T-cell (primary cell): ENCODE measurements around the gene IQCH. TPM values are rescaled to one million over a fixed set of nuclear protein-coding genes. Genes with fewer than 3 reads are reported as not detected.

ENCODE experiments used
- ATAC-seq, 4 experiments: fragments of 200-7000 bp in 3 of 4; fragments of 150-1000 bp in 1 of 4; cut with Tn5 transposase; replicated peaks in 1 of 4; 1 replicate in 3 of 4; 2 replicates in 1 of 4; pipeline ENCODE4 v1.10.0; 2021; ENCODE audit warnings: moderate library complexity in 3 of 4, mild to moderate bottlenecking in 2 of 4, moderate number of reproducible peaks in 1 of 4
- CTCF ChIA-PET, 2 donors: fragments of 300-600 bp; sonication (Branson Sonifier 250); formaldehyde crosslinking; loops; one replicate each; lab custom pipeline; 2022; ENCODE audit warnings: antibody characterized with exemption in 2 of 2; lab: Charles Lee
- POLR2A ChIA-PET, 2 donors: fragments of 300-600 bp; sonication (Branson Sonifier 250); formaldehyde crosslinking; loops; one replicate each; lab custom pipeline; 2022; ENCODE audit warnings: antibody characterized with exemption in 2 of 2; lab: Charles Lee
- DNase-seq, 35 experiments: peaks; one replicate each; pipeline versions ENCODE4 v3.0.0 to v3.0.0-alpha.2; 2013 to 2023
- H3K27ac ChIP-seq: one replicate; pipeline ENCODE4 v1.5.1; 2013; ENCODE audit warnings: low read length
- H3K27me3 ChIP-seq, 2 experiments: replicated peaks in 1 of 2; 1 replicate in 1 of 2; 2 replicates in 1 of 2; pipeline versions ENCODE4 v1.6.1 to v1.7.0; 2013; ENCODE audit warnings: low read length in 1 of 2, mixed read lengths in 1 of 2; ENCODE audit not compliant: control insufficient read depth in 2 of 2, insufficient read depth in 2 of 2; ENCODE audit errors: extremely low read depth in 1 of 2
- H3K36me3 ChIP-seq, 2 donors: 1 replicate in 1 of 2; 2 replicates in 1 of 2; pipeline versions ENCODE4 v1.6.1 to v1.7.0; 2013; ENCODE audit warnings: low read length in 1 of 2; ENCODE audit not compliant: control insufficient read depth in 2 of 2, insufficient read depth in 1 of 2; ENCODE audit errors: extremely low read depth in 1 of 2
- H3K4me1 ChIP-seq, 2 experiments: 1 replicate in 1 of 2; 2 replicates in 1 of 2; pipeline versions ENCODE4 v1.6.1 to v1.7.0; 2013; ENCODE audit warnings: low read length in 2 of 2, mixed read lengths in 1 of 2; ENCODE audit not compliant: insufficient read depth in 2 of 2, control insufficient read depth in 1 of 2; ENCODE audit errors: extremely low read depth in 1 of 2
- H3K4me3 ChIP-seq, 2 donors: 1 replicate in 1 of 2; 2 replicates in 1 of 2; pipeline versions ENCODE4 v1.5.1 to v1.7.0; 2013; ENCODE audit warnings: mild to moderate bottlenecking in 2 of 2, low read length in 1 of 2, moderate library complexity in 1 of 2; ENCODE audit not compliant: control insufficient read depth in 1 of 2; ENCODE audit errors: extremely low read depth in 1 of 2
- H3K9me3 ChIP-seq: 2 replicates; pipeline ENCODE4 v1.7.0; 2013
- H3K27ac Mint-ChIP-seq, 2 donors: one replicate each; pipeline ENCODE4 v1.8.0; 2020 to 2021; ENCODE audit warnings: mild to moderate bottlenecking in 2 of 2, mixed read lengths in 2 of 2
- H3K27me3 Mint-ChIP-seq, 2 donors: one replicate each; pipeline ENCODE4 v1.8.0; 2021 to 2022; ENCODE audit warnings: mixed read lengths in 2 of 2
- H3K36me3 Mint-ChIP-seq: one replicate; pipeline ENCODE4 v1.8.0; 2021; ENCODE audit warnings: mixed read lengths
- H3K4me1 Mint-ChIP-seq, 3 donors: one replicate each; pipeline ENCODE4 v1.8.0; 2020 to 2022; ENCODE audit warnings: mixed read lengths in 3 of 3, mild to moderate bottlenecking in 1 of 3
- H3K4me3 Mint-ChIP-seq, 3 donors: one replicate each; pipeline ENCODE4 v1.8.0; 2020 to 2022; ENCODE audit warnings: mild to moderate bottlenecking in 3 of 3, mixed read lengths in 3 of 3, moderate library complexity in 3 of 3
- H3K9me3 Mint-ChIP-seq, 3 donors: one replicate each; pipeline ENCODE4 v1.8.0; 2020 to 2022; ENCODE audit warnings: mixed read lengths in 3 of 3
- WGBS: methylation state at CpG from one replicate; pipeline ENCODE4 v1.1.5; 2013; ENCODE audit warnings: missing lambda C conversion rate; ENCODE audit not compliant: insufficient coverage; 5-methylcytosine and 5-hydroxymethylcytosine counted together
- total RNA-seq, 35 experiments: library from RNA in 6 of 35; stranded (reverse) in 6 of 35; fragments of 120-200 nt in 1 of 35; gene quantifications; one replicate each; pipeline versions ENCODE4 v1.2.1 to v1.2.4 and lab custom pipeline; 2013 to 2026

IQCH gene
- total RNA-seq, 5 donors from 2014 or later (not counting 1 experiment from before 2014, with no cell fraction given) = 0.43 to 2.6 (median 1.3) TPM

DNA sequence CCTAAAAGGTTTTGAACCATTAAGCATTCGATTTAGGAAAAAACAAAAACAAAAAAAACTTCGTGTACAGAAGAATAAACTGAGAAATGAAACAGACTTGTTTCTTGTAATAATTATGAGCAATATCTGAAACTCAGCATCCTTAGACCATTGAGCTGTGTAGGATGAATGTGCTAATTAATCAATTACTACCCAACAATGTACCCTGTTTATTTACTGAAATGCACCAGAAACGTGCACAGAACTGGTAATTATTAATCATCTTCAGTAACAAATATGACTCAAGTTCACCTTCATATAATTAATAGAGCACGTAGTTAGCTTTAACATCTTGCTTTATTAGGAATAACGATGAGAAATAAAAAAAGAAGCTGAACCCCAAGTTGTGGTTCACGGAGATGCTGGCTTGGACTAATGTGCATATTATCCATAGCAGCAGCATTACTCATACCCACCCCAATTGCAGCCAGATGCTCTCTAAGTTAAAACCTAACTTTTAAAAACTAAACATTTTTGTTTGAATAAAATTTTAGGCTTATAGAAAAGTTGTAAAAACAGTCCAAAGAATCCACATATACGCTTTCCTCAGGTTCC, 256.1 kb downstream of the IQCH start:
- Histone ChIP-seq H3K27ac (no peak overlapping the region), H3K9me3 (no peaks in the 10 kb centered on the region), H3K4me1 (no peaks in the 10 kb centered on the region), H3K27me3 (no peaks in the 10 kb centered on the region), H3K4me3 (no peak overlapping the region), H3K36me3 (no peaks in the 10 kb centered on the region)
- ATAC-seq (no peak), DNase-seq (no peak)
- no peaks in the 10 kb centered on the region for H3K4me1 Mint-ChIP-seq
- no peak overlapping the region for H3K4me3 Mint-ChIP-seq
- POLR2A ChIA-PET = interaction anchor here in 1 of 2 donors (0.5 kb wide), 1 partner anchor 1124 kb away, joined by 8 read pairs; the partner anchor contains the start of gene MAP2K1
- H3K9me3 Mint-ChIP-seq = no peaks in the 10 kb centered on the region
- H3K27ac Mint-ChIP-seq = no peak overlapping the region
- peaks cover 35% of the 10 kb centered on the region for H3K36me3 Mint-ChIP-seq
- CTCF ChIA-PET = no interaction called here
- H3K27me3 Mint-ChIP-seq = no peaks in the 10 kb centered on the region
- WGBS = no CpG with 5 or more reads among the region's 7 CpGs

DNA sequence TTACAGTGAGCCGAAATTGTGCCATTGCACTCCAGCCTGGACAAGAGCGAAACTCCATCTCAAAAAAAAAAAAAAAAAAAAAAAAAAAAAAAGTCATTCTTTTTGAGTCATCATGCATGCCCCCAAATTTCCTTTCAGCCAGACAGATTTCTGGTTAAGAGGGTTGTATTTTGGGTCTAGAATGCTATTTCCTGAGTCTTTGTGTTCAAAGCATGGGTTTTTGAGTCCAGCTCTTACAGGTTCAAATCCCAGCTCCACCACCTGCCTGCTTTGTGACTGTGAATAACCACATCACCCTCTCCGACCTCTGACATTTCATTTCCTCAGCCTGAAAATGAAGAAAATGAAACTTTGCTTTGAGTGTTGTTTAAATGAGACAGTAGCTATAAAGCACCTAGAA, 257.0 kb downstream of the IQCH start:
- H3K36me3 ChIP-seq = no peaks in the 10 kb centered on the region
- Mint-ChIP-seq H3K4me1 (no peaks in the 10 kb centered on the region), H3K9me3 (no peaks in the 10 kb centered on the region), H3K27me3 (no peaks in the 10 kb centered on the region), H3K4me3 (no peak overlapping the region), H3K27ac (no peak overlapping the region), H3K36me3 (peaks cover 35% of the 10 kb centered on the region)
- DNase-seq (no peak), ATAC-seq (no peak)
- no peak overlapping the region for H3K27ac ChIP-seq
- no peaks in the 10 kb centered on the region for H3K4me1 ChIP-seq
- no peaks in the 10 kb centered on the region for H3K9me3 ChIP-seq
- CTCF ChIA-PET = no interaction called here
- no peaks in the 10 kb centered on the region for H3K27me3 ChIP-seq
- no peak overlapping the region for H3K4me3 ChIP-seq
- WGBS = no CpG with 5 or more reads among the region's 3 CpGs
- POLR2A ChIA-PET = no interaction called here

DNA sequence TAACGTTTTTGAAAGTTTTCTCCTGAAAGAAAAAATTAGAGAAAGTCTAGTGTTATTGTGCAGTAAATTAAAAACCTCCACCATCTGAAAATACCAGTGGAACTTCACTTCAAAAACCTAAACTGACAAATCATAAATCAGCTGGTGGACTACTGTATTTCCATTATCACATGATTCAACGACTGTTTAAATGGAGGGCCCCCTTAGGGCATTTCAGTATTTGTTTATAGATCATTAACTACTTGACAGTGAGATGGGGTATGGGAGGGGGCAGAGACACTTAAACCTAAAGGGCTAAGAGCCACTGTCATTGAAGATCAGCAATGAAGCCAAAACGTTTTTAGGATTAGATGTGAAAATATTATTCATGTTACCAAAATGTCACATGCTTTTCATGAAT, 257.6 kb downstream of the IQCH start:
- Mint-ChIP-seq H3K36me3 (peaks cover 37% of the 10 kb centered on the region), H3K27ac (no peak overlapping the region), H3K4me3 (no peak overlapping the region), H3K27me3 (no peaks in the 10 kb centered on the region), H3K9me3 (no peaks in the 10 kb centered on the region), H3K4me1 (no peaks in the 10 kb centered on the region)
- no peak overlapping the region for H3K4me3 ChIP-seq
- no peaks in the 10 kb centered on the region for H3K4me1 ChIP-seq
- CTCF ChIA-PET = no interaction called here
- no peaks in the 10 kb centered on the region for H3K9me3 ChIP-seq
- DNase-seq (no peak), ATAC-seq (no peak)
- POLR2A ChIA-PET = no interaction called here
- no peak overlapping the region for H3K27ac ChIP-seq
- WGBS = no CpG with 5 or more reads among the region's 3 CpGs
- H3K36me3 ChIP-seq = peaks cover 0 to 1% of the 10 kb centered on the region in 2 donors
- H3K27me3 ChIP-seq = no peaks in the 10 kb centered on the region

DNA sequence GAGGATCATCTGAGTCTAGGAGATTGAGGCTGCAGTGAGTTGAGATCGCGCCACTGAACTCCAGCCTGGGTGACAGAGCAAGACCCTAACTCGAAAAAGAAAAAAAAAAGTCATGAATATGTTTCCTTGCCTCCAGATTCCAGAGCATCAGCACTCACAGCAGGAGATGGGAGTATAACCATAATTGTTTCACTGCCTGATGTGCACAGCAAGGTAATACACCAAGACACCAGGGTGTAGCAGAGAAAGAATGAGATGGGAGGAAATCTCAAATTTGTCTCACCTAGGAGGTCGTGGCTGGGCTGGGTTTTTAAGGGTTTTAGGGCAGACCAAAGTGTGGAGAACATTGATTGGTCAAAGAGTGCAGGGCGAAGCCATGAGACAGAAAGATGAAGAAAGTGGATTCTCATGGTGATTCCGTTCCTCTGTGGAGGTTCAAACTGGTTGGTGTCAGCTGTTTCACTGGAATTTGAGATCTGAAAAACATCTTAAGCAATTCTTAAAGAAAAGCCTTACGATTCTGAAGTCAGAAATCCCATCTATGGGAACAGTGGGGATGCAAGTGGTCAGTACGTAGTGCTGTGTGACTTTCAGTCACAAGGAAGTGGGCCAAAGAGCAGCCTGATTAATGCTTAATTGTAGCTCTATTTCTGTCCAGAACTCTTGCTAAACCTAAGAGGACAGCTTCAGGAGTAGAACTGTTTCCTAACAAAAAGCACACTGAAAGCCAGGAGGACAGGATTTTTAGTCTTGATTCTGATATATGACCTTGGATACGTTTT, 258.5 kb downstream of the IQCH start:
- ChIA-PET CTCF (no interaction called here), POLR2A (no interaction called here)
- DNase-seq (no peak), ATAC-seq (no peak)
- Mint-ChIP-seq H3K4me3 (no peak overlapping the region), H3K4me1 (peaks cover 0 to 2% (median 0%) of the 10 kb centered on the region in 3 donors), H3K27ac (no peak overlapping the region), H3K9me3 (no peaks in the 10 kb centered on the region), H3K27me3 (no peaks in the 10 kb centered on the region), H3K36me3 (peaks cover 37% of the 10 kb centered on the region)
- H3K4me1 ChIP-seq = no peaks in the 10 kb centered on the region
- no peak overlapping the region for H3K4me3 ChIP-seq
- H3K27me3 ChIP-seq = no peaks in the 10 kb centered on the region
- H3K36me3 ChIP-seq = peaks cover 0 to 4% of the 10 kb centered on the region in 2 donors
- no peak overlapping the region for H3K27ac ChIP-seq
- H3K9me3 ChIP-seq = no peaks in the 10 kb centered on the region
- 72% methylated on average over 7 of the region's 9 CpGs for WGBS

DNA sequence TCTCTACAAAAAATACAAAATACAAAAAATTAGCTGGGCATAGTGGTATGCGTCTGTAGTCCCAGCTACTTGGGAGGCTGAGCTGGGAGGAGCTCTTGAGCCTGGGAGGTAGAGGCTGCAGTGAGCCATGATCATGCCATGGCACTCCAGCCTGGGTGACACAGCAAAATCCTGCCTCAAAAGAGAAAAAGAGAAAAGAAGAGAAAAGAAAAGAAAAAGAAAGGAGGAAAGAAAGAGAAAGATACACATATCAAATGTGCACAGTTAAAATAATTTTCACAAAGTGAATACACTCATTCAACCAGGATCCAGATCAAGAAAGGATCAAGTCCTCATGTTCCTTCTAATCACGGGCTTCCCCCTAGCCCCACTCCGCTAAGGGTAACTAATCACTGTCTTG, 260.5 kb downstream of the IQCH start:
- Mint-ChIP-seq H3K36me3 (peaks cover 33% of the 10 kb centered on the region), H3K4me3 (no peak overlapping the region), H3K9me3 (no peaks in the 10 kb centered on the region), H3K27me3 (no peaks in the 10 kb centered on the region), H3K27ac (no peak overlapping the region), H3K4me1 (peaks cover 0 to 2% (median 0%) of the 10 kb centered on the region in 3 donors)
- H3K4me1 ChIP-seq = no peaks in the 10 kb centered on the region
- H3K27ac ChIP-seq = no peak overlapping the region
- CTCF ChIA-PET = no interaction called here
- peaks cover 0 to 4% of the 10 kb centered on the region in 2 donors for H3K36me3 ChIP-seq
- ATAC-seq = no peak
- POLR2A ChIA-PET = interaction anchor here in 1 of 2 donors (0.9 kb wide), 1 partner anchor 9 kb away, joined by 3 read pairs; no protein-coding TSS in a partner anchor
- H3K9me3 ChIP-seq = no peaks in the 10 kb centered on the region
- no peak overlapping the region for H3K4me3 ChIP-seq
- no CpG with 5 or more reads among the region's 3 CpGs for WGBS
- no peaks in the 10 kb centered on the region for H3K27me3 ChIP-seq
- no peak for DNase-seq

DNA sequence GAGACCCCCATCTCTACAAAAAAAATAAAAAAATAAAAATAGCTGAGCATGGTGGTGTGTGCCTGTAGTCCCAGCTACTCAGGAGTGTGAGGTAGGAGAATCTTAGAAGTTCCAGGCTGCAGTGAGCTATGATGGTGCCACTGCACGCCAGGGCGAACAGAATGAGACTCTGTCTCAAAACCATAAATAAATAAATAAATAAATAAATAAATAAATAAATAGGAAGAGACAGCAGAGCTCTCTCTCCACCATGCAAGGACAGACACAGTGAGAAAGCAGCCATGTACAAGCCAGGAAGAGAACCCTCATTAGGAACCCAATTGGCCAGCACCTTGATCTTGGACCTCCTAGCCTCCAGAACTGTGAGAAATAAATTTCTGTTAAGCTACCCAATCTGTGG, 261.0 kb downstream of the IQCH start:
- ChIA-PET CTCF (no interaction called here), POLR2A (interaction anchor here in 1 of 2 donors (0.9 kb wide), 1 partner anchor 9 kb away, joined by 3 read pairs; no protein-coding TSS in a partner anchor)
- no peak overlapping the region for H3K27ac Mint-ChIP-seq
- H3K27me3 ChIP-seq = no peaks in the 10 kb centered on the region
- H3K9me3 Mint-ChIP-seq = no peaks in the 10 kb centered on the region
- H3K27ac ChIP-seq = no peak overlapping the region
- H3K4me3 ChIP-seq = no peak overlapping the region
- DNase-seq (no peak), ATAC-seq (no peak)
- H3K4me1 Mint-ChIP-seq = peaks cover 0 to 6% (median 4%) of the 10 kb centered on the region in 3 donors
- no peaks in the 10 kb centered on the region for H3K9me3 ChIP-seq
- WGBS = no CpG with 5 or more reads among the region's 2 CpGs
- H3K4me3 Mint-ChIP-seq = no peak overlapping the region
- peaks cover 30% of the 10 kb centered on the region for H3K36me3 Mint-ChIP-seq
- peaks cover 0 to 3% of the 10 kb centered on the region in 2 experiments for H3K4me1 ChIP-seq
- H3K36me3 ChIP-seq = peaks cover 0 to 4% of the 10 kb centered on the region in 2 donors
- no peaks in the 10 kb centered on the region for H3K27me3 Mint-ChIP-seq
